AG09319 (cell line): ENCODE results near the gene NAXE.
"Not testable (repeated sequence)": the region's sequence is repeated elsewhere in the genome, so short reads cannot be mapped to it uniquely, and the experiment has no call there.

ENCODE experiments used
- DNase-seq: peaks from one replicate; pipeline ENCODE4 v3.0.0-alpha.2; 2010; ENCODE audit warnings: low read depth; ENCODE audit errors: extremely low read depth
- CTCF ChIP-seq: IDR thresholded peaks from 2 replicates; pipeline ENCODE4 v1.5.1; 2011; ENCODE audit warnings: low read depth, mild to moderate bottlenecking, inconsistent platforms, low read length, moderate library complexity

Gene NAXE

GRCh38 chr1:156626079-156626438 lies 34.5 kb downstream of the NAXE start:
- TF ChIP-seq CTCF: no peak
- DNase-seq: no peak

GRCh38 chr1:156627313-156627880 lies 35.8 kb downstream of the NAXE start:
- DNase-seq: no peak
- TF ChIP-seq CTCF: peak; percentile 77

GRCh38 chr1:156629823-156630449 lies 38.4 kb downstream of the NAXE start:
- DNase-seq: no peak
- no peak for TF ChIP-seq CTCF

GRCh38 chr1:156631152-156631551 lies 39.6 kb downstream of the NAXE start:
- not testable (repeated sequence) for DNase-seq

- DNase-seq: no peak
- TF ChIP-seq CTCF: no peak
Observed at GRCh38 chr1:156632355-156632754, 40.8 kb downstream of the NAXE start.

- no peak for DNase-seq
- TF ChIP-seq CTCF: no peak
Observed at GRCh38 chr1:156638189-156638985, 46.8 kb downstream of the NAXE start.

- TF ChIP-seq CTCF: no peak
- no peak for DNase-seq
Observed at GRCh38 chr1:156639601-156640101, 48.1 kb downstream of the NAXE start.
